GM13976 (cell line): ENCODE measurements around the gene CHRNE.
"Not testable (repeated sequence)": the region's sequence is repeated elsewhere in the genome, so short reads cannot be mapped to it uniquely, and the experiment has no call there.

Source experiments
- DNase-seq: peaks from one replicate; pipeline ENCODE4 v3.0.0; 2012; ENCODE audit warnings: low spot score
- in situ Hi-C: fragments of 300-500 bp; cut with MboI; formaldehyde crosslinking; loops from one replicate; pipeline ENCODE4 v1.12.0; 2022; ENCODE audit warnings: low sequenced_read_pairs, mixed read lengths, inconsistent platforms; ENCODE audit not compliant: unreplicated experiment
- TF ChIP-seq, protein P1 (sequence below): IDR thresholded peaks from 2 replicates; pipeline ENCODE4 v1.5.1; 2012; ENCODE audit warnings: borderline replicate concordance, mild to moderate bottlenecking; ENCODE audit not compliant: insufficient read depth; ENCODE audit errors: extremely low read depth, missing control alignments, control extremely low read depth

CHRNE gene

DNA sequence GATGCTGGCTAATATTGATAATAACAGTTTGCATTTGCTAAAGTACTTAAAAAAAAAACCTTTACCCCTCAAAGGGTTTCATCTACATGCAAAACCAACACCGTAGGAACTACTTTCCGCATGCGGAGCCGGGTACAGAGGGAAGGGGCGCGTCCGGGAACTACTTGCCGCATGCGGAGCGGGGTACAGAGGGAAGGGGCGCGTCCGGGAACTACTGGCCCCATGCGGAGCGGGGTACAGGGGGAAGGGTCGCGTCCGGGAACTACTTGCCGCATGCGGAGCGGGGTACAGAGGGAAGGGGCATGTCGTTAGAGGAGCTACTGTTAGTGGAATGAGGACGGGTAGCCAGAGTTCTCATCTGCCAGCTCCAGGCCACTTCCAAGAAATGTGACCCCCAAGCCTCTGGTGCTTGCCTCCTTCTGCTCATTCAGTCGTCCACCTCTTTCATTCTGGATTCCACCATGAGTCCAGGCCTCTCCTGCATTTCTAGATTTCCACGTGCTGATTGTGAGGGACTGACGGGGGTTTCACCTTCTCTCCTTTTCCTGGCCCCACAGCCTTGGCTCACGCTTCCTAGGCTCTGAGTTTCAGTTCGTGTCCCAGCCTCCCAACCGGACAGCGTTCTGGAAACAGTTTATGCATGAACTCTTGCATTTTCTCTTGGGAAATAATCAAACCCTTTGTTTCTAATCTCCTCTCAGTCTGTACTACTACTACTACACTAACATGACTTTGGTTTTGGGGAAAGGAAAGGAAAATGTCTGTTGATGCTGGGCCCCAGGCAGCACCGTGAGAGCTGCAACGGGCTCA lies 42.9 kb downstream of the CHRNE start:
- TF ChIP-seq, protein P1, sequence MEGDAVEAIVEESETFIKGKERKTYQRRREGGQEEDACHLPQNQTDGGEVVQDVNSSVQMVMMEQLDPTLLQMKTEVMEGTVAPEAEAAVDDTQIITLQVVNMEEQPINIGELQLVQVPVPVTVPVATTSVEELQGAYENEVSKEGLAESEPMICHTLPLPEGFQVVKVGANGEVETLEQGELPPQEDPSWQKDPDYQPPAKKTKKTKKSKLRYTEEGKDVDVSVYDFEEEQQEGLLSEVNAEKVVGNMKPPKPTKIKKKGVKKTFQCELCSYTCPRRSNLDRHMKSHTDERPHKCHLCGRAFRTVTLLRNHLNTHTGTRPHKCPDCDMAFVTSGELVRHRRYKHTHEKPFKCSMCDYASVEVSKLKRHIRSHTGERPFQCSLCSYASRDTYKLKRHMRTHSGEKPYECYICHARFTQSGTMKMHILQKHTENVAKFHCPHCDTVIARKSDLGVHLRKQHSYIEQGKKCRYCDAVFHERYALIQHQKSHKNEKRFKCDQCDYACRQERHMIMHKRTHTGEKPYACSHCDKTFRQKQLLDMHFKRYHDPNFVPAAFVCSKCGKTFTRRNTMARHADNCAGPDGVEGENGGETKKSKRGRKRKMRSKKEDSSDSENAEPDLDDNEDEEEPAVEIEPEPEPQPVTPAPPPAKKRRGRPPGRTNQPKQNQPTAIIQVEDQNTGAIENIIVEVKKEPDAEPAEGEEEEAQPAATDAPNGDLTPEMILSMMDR: no peak
- DNase-seq: no peak
- in situ Hi-C loops: no loop called here

DNA sequence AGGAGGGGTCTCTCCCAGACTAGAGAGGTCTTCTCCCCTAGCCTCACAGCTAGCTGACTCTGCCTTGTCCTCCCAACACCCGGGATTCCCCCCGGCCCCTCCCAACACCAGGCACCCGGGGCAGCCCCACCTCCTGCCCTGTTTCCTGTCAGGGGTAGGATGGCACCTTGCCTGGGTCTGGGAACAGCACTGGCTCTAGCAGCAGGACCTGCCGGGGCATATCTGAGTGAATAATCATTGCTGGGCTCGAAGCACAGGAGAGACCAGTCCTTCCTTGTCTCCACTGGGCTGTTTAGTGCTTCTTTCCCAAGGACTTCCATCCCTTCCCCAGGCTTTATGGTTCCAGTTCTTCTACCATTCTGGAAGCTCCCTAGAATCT lies 44.0 kb downstream of the CHRNE start:
- TF ChIP-seq, protein P1: no peak
- in situ Hi-C loops: no loop called here
- DNase-seq: no peak

DNA sequence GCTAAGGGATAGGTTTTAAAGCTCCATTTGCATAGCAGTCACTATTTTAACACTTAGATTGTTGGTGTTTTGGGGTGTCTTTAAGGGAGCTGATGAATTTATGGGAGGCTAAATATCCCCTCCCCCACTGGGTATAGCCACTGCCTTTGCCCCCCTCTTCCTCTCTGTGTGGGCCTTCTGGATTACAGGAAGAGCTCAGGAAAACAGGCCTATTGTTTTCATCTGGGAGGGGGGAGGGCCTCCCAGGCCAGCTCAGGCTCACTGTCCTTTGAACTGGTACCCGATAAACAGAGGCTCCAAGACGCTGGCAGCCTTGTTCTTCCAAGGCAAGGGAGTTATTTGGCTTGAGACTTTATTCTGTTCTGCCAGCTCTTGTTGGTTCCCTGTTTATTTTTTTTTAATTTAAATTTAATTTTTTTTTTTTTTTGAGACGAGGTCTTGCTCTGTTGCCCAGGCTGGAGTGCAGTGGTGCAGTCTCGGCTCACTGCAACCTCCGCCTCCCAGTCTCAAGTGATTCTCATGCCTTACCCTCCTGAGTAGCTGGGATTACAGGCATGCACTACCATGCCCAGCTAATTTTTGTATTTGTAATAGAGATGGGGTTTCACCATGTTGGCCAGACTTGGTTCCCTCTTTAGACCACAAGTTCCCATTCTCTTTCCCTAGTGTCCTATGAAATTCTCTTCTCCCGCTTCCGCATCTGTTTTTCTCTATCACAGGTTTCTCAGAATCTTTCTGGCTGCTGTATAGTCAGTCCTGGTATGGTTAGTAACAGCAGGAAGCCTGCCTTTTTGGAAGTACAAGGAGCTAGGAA lies 44.6 kb downstream of the CHRNE start:
- in situ Hi-C loops: no loop called here
- DNase-seq: no peak
- TF ChIP-seq, protein P1: no peak

DNA sequence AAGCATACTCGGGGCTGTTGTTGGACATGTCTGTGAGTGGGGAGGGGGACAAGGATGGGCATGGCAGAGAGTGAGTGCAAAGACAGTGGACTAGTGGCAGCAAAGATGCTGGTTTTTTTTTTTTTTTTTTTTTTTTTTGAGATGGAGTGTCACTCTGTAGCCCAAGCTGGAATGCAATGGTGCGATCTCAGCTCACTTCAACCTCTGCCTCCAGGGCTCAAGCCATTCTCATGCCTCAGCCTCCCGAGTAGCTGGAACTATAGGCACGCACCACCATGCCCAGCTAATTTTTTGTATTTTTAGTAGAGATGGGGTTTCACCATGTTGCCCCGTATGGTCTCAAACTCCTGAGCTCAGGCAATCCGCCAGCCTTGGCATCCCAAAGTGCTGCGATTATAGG lies 45.6 kb downstream of the CHRNE start:
- DNase-seq, in situ Hi-C loops: not testable (repeated sequence)

DNA sequence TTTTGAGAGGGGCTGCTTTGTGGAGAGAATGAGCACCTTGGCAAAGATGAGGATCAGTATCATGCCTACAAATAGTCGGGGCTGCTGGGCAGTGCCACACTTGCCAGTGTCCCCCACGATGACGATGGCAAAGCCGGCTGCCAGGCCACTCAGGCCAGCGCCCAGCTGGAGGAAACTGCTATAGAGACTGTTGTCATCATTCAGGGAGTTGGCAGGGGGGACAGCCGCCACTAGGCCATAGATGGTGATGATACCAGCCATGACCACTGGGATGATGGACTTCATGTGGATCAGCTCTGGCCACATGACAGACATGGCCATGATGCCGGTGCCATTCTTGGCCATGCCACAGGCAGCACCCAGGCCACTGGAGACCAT lies 46.0 kb downstream of the CHRNE start:
- in situ Hi-C loops: no loop called here

DNA sequence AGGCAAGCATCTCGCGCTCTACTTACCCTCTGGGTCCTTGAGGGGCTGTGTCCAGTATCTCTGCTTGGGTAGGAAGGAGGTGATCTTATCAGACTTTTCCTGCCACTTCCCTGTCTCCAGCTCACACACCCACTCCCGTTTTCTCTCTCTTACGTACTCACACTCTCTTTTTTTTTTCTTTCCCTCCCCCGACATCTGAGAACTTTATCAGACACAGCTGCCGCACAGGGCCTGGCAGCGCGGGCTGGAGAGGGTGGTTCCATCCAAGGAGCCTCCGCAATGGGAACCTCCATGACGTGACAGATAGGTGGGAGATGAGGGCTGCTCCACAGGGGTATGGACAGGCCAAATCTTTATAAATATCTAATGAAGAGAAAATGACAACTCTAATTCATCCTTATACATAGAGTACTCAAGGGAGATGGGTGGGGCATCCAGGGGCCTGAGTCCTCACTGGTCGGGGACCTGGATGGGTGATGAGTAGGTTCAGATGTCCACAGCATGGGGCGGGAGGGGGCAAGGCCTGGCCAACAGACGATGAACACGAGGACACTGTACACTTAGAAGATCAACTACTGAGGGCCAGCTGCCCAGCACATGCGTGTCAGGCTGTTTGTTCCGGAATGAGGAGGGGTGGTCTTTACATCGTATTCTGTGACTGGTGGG lies 46.5 kb downstream of the CHRNE start:
- in situ Hi-C loops: no loop called here
- TF ChIP-seq, protein P1: no peak
- no peak for DNase-seq

More for the DNA sequence above, 46.0 kb downstream of the CHRNE start:
- no peak for DNase-seq
- TF ChIP-seq, protein P1: no peak

DNA sequence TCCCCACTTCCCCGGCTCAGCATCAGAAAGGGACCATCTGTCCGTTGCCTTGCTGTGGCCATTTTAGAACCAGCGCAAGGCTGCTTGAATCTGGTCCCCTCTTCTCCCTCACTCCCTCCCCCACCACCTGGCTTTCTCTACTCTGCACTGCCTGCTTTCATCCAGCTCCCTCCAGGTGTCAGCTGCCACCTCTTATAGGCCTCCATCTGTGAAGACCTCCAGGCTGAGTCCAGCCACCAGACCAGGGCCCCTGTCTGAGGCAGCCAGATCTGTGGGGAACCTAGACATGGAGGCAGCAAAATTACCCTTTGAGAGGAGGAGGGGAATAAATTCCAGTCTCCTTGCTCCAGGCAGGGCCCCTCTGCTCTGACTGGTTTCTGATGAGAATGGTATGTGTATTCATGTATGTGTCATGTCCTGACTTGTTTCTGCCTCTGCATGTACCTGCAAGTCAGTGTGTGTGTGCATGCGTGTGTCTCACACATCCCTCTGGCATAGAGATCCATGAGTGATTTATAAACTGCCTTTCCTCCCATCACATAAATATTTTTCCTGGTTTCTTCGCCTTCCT lies 48.7 kb downstream of the CHRNE start:
- TF ChIP-seq, protein P1: no peak
- in situ Hi-C loops: no loop called here
- no peak for DNase-seq
